ENCODE data around the gene PIP4P1.
A peak's percentile ranks its signal among the peaks of the same experiment; 100 is the strongest.
"Not testable (repeated sequence)": the region's sequence is repeated elsewhere in the genome, so short reads cannot be mapped to it uniquely, and the experiment has no call there.

Gene PIP4P1

DNA sequence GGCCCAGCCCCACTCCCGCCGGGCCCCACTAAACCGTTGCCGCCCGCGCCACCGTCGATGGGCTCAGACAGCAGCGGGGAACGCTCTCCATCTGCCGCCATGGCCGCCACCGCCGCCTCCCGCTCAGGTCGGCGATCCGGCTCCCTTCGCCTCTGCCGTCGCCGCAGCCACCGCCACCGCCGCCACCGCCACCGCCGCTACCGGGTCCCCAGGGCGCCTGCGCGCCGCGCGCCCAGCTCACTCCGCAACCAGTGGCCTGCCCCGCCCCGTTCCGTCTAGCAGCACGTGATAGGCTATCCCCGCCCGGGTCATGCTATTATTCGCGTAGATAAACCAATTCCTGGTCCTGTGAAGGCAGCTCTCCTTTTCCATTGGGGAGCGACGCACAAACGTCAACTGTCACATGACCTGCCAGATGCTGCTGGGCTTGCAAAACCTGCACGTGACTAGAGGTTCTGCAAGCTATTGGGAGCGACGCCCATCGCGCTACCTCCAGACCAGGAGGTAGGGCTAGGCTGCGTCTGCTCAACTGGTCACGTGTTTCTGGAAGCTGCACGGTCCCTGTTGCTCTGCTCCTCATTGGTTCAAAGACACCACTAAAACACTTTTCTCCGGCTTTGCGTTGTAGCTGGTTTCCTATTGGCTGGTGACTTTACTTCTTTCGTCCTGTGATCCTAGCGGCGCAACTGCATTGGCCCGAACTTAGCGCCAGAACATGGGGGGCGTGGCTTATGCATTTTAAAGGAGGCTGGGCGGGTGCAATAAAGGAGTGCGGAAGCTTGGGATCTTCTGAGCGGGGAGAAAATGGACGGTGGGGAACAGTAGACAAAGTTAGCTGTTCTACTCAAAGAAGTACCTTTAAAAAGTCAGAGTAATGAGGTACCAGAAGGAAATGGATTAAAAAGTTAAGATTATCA, at the start of gene PIP4P1:
TSS of gene PIP4P1 (minus strand) at position 210 of the 917 bp plus-strand sequence. CDS start at position 101, 109 bp downstream.
- DNase-seq: peak; percentile 98

DNA sequence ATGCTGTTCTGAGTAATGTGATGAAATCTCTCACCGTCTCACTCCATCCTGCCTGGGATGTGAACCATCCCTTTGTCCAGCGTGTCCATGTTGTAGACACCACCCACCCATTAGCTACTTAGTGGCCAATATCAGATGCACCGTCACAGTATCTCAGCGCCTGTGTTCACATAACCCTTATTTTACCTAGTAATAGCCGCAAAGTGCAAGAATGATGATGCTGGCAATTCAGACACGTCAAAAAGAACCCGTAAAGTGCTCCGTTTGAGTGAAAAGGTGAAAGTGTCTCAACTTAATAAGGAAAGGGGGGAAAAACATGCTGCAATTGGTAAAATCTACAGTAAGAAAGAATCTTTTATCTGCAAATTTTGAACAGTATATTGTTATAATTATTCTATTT, 47.1 kb upstream of the PIP4P1 start:
- no peak for DNase-seq

DNA sequence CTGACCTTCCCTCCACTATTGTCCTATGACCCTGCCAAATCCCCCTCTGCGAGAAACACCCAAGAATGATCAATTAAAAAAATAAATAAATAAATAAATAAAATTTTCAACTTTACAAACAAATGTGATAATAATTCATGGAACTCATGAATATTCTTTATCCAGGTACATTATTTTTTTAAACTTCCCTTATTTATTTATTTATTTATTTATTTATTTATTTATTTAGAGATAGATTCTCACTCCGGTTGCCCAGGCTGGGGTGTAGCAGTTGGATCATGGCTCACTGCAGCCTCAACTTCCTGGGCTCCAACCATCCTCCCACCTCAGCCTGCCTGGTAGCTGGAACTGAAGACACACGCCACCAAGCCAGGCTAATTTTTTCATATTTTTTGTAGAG, 46.3 kb upstream of the PIP4P1 start:
- not testable (repeated sequence) for DNase-seq

DNA sequence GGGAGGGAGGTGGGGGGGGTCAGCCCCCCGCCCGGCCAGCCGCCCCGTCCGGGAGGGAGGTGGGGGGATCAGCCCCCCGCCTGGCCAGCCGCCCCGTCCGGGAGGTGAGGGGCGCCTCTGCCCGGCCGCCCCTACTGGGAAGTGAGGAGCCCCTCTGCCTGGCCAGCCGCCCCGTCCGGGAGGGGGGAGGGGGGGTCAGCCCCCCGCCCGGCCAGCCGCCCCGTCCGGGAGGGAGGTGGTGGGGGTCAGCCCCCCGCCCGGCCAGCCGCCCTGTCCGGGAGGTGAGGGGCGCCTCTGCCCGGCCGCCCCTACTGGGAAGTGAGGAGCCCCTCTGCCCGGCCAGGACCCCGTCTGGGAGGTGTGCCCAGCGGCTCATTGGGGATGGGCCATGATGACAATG, 45.5 kb upstream of the PIP4P1 start:
- not testable (repeated sequence) for DNase-seq

DNA sequence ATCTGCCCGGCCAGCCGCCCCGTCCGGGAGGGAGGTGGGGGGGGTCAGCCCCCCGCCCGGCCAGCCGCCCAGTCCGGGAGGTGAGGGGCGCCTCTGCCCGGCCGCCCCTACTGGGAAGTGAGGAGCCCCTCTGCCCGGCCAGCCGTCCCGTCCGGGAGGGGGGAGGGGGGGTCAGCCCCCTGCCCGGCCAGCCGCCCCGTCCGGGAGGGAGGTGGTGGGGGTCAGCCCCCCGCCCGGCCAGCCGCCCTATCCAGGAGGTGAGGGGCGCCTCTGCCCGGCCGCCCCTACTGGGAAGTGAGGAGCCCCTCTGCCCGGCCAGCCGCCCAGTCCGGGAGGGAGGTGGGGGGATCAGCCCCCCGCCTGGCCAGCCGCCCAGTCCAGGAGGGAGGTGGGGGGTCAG, 45.0 kb upstream of the PIP4P1 start:
- not testable (repeated sequence) for DNase-seq

DNA sequence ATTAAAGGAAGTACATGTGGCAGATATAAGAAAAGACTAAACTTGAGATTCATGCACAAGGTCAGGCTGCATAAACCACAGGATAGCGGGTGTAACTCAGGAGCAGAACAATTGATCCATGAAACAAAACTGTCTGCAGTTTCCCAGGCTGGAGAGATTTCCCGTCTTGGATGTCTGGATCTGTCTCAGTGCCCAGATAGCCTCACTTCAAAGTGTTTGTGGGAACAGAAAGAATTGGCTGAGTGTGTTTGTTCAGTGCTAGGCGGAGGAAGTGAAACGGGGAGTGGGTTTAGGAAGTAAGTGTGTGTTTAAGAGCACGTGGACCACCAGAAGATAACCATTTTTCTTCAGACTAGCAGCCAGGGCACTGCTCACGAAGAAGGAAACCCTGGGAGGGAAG, 42.7 kb upstream of the PIP4P1 start:
- no peak for DNase-seq

DNA sequence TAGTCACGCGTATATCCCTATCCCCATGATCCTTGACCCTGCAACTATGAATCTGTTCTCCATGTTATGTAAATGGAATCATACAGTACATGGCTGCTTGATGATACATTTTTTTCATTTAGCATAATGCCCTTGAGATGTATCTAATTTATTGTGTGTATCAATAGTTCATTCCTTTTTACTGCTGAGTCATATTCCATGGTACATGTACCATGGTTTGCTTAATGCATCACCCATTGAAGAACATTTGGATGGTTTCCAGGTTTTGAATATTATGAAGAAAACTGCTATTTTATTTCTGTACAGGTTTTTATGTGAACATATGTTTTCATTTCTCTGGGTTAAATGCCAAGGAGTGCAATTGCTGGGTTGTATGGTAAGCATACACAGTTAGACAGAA, 40.1 kb upstream of the PIP4P1 start:
- no peak for DNase-seq

DNA sequence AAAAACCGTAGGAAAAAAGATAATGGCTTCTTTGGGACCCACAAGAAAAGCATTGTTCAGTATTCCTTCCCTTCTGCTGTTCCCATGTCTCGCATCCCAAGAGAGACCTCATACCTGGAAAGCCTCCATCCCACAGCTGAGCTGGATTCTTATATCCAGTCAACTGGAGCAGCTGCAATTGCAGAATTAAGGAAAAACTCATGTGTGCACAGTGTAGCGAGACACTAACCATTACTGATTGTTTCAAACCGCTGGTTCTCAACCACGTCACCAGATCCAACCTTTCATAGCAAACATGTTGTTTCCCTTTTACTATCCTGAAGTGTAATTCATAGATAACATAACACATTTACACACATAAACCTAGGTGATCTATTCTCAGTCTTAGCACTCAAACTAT, 38.6 kb upstream of the PIP4P1 start:
- no peak for DNase-seq

DNA sequence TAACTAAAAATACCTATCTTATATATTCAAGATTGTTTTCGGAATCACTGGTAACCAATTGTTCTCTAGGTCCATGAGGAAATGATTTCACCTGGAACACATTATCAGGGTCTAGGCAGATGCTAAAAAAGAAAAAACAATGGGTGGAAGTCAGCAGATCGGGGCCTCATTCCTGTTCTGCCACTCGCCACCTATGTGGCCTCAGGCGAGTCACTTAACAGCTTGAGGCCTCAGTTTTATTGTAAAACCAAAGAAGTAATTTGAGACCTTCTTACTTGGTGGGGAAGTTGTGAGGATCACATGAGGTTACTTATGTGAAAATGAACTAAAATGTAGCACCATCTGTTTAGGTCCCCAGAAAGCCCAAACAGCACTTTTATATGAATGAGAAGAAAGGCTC, 37.9 kb upstream of the PIP4P1 start:
- no peak for DNase-seq

DNA sequence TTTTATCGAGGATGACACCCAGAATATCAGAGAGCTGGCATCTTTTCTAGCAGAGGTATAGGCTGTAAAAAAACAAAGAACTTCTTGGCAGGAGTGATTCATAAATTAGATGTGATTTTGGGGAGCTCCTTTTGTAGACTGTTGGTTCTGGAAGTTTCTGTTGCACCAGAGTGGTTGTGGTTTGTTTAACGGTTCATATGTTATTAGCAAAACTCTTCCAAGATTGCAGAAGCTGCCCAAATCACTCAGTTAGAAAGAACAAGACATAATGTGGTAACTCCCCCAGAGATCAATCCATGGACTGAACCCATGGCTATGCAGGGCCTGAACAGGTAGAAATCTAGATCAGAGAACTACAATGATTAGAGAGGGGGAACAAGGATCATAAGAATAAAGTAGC, 37.4 kb upstream of the PIP4P1 start:
- no peak for DNase-seq

DNA sequence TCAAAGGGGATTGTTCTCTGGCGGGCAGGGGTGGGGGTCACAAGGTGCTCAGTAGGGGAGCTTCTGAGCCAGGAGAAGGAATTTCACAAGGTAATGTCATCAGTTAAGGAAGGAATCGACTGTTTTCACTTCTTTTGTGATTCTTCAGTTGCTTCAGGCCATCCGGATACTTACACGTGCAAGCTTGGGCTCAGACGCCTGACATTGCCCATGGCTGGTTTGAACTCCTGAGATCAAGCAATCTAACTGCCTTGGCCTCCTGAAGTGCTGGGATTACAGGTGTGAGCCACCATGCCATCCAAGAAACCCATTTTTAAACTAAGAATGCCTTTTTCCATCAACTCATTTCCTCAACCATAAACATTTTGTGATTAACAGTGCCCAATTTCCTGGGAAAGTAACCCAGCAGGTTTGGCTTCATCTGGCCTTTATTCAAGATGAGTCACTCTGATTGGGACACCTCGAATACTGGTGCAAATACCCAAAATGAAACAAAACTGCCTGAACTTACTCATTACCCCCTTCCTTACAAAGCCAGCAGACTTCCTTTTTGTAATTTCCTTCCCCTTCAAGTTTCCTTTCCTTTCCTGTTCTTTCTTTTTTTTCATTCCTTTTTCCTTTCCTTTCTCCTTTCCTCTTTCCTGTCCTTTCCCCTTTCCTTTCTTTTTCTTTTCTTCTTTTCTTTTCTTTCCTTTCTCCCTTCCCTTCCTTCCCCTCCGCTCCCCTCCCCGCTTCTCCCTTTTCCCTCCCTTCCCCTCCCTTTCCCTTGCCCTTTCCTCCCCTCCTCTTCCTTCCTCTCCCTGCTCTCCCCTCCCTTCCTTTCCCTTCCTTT, 33.9 kb upstream of the PIP4P1 start:
- no peak for DNase-seq

DNA sequence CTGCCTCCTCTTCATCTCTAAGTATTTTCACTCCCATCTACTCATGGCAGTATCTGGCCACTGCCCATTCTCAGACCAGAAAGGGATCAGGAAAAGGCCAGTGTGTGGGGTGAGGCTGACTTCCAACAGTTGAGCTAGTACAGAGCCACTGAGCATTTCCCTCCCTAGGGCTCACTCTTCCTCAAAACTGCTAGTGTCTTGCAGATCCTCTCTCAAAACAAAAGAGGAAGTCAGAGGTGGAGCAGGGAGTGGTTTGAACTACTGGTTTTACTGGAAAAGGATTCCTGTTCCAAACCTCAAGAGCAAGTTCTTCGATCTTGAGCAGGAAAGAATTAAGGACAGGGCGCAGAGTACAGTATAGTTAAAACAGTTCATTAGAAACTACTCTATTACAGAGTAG, 32.4 kb upstream of the PIP4P1 start:
- no peak for DNase-seq

DNA sequence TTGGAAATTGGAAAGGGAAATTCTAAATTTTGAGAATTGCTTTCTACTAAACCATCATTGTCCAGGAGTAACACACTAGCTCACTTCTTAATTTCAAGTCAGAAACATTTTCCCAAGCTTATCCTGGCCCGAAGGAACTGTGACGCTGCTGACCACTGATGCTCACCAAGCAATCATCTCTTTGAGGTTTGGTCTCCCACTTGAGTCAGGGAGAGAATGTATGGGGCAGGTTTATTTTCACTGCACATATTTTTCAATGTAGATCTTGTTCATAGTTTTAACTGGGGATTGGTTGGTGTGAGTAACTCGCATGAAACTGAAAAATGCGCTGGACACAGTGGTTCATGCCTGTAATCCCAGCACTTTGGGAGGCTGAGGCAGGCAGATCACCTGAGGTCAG, 31.3 kb upstream of the PIP4P1 start:
- no peak for DNase-seq

DNA sequence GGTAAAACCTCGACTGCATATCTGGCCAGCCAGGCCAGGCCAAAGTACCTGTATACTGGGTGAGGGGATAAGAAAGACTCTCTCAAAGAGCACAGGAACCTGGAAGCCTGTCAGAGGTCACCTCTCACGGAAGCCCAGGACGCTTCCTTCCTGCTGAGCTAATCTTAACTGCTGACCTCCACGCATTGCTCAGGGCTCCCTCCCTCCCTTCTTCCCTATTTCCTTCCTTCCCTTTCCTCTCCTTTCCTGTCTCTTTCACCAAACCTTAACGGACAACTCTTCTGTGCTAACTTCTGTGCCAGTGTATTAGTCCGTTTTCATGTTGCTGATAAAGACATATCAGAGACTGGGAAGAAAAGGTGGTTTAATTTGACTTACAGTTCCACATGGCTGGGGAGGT, 29.3 kb upstream of the PIP4P1 start:
- DNase-seq: no peak

DNA sequence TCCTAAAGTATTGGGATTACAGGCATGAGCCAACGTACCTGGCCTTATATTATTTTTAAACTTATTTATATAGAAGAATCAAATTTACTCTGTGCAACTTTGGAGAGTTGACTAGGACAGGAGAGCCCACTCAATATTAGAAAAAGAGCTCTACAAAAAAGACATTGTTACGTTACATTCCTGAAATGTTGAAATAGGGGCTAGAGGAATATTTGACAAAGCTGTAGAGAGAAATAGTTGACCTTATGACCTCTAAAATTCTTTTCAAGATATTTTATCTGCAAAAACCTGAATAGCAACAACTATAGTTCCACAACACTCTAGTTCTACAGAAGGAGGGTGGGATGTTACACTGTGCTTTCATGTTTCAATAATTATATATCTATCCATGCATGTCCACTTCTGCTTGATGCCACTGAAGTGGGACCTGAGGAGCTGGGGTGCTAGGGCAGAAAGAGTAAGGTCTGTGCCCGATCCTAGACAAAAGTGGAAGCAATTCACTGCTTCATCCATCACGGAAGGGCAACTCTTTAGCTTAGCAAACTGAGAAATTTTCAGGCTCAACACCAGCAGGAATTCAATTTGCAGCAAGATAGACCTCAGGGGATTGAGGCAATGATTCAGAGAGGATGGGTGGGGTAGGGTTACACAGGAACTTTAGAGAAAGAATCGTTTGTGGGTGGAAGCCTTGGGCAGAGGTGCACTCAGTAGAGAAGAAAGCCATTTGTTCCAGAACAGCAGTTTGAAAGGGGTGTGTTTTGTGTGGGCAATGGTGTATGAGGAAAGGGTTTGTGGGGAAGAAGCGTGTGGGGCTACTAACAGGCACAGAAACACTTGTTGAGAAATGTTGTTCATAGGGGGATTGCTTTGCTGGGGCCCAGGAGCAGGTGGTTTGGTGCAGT, 28.1 kb upstream of the PIP4P1 start:
- no peak for DNase-seq

DNA sequence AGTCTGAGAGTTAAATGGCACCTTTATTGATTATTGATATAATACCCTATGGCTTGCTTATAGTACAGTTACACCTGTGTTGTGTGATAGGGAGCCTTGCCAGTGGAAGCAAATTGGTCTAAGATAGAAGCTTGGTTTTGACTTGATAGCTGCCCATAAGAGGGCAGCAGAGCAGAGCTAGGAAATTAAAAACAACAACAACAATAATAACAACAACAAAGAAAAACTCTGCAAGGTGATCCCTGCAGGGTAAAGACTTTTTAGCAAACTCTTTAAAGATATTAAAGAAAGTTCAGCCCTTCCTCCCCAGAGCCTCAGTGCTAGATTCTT, 26.1 kb upstream of the PIP4P1 start:
- no peak for DNase-seq

DNA sequence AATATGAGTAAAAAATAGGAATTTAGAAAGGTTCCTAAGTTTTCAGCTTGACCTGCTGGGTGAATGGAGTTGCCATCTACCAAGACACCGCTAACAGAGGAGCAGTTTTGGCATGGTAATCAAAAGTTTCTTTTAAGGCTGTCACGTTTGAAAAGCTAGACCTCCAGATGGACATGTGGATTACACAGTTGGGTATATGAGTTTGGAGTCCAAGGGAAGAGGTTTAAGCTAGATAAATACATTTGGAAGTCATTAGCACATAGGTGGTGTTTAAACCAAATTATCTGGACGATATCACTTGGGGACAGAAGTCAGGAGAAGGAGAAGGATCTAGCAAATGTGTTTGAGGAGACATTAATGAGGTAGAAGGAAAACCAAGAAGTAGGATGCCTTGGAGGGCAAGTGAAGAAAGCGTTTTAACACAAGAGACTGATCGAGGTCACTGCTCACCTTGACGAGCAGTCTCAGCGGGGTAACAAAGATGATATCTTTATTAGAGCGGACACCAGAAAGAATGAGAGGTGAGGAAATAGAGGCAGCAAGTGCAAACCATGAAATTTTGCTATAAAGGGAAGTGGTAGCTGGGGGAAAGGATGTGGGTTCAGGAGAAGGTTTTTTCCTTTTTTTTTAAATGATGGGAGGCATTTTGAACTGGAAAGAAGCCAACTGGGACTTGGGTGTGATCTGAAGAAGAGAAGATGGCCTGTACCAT, 25.6 kb upstream of the PIP4P1 start:
- no peak for DNase-seq

DNA sequence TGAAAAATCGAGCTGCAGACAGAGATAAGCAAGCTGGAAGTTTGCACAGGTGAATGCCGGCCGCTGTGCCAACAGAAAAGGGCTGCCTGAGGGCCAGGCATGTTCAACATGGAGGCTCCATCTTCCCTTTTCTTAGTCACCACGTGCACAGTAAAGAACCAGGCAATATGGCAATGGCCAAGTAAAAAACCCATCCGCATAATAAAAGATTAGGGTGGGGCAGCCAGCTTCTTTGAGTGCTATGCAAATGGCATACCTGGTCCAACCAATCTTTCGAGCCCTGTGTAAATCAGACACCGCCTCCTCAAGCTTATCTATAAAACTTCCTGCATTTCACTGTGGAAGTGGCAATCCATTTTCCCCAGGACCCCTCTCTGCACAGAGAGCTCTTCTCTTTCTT, 24.7 kb upstream of the PIP4P1 start:
- DNase-seq: no peak

DNA sequence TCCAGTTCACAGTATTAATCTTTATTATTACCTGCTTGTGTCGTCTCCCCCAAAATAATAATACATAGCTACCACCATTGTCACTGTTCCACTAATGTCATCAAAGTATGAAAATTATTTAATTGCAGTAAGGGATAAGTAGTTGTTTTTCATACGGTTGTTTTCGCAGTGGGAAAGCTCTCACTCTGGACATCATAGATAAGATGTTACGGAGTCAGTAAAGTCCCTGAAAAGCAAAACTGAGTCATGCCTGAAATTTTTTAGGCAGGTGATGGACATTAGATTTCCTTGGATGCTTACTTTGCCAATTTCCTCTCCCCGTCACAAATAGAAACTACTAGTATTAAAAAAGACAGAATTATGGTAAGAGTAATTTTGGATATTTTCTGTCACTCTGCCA, 21.1 kb upstream of the PIP4P1 start:
- DNase-seq: no peak

DNA sequence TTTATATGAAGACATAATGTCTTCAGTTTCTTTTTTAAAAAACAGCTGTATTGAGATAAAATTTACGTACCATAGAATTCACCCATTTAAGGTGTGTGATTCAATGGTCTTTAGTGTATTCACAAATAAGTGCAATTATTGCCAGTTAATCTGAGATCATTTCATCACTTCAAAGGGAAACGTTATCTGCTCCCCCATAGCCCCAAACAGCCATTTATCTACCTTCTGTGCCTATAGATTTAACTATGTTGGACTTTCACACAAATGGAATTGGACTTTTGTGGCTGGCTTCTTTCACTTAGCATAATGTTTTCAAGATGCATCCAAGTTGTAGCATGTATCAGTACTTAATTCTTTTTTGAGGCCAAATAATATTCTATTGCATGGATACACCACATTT, 17.7 kb upstream of the PIP4P1 start:
- DNase-seq: no peak

DNA sequence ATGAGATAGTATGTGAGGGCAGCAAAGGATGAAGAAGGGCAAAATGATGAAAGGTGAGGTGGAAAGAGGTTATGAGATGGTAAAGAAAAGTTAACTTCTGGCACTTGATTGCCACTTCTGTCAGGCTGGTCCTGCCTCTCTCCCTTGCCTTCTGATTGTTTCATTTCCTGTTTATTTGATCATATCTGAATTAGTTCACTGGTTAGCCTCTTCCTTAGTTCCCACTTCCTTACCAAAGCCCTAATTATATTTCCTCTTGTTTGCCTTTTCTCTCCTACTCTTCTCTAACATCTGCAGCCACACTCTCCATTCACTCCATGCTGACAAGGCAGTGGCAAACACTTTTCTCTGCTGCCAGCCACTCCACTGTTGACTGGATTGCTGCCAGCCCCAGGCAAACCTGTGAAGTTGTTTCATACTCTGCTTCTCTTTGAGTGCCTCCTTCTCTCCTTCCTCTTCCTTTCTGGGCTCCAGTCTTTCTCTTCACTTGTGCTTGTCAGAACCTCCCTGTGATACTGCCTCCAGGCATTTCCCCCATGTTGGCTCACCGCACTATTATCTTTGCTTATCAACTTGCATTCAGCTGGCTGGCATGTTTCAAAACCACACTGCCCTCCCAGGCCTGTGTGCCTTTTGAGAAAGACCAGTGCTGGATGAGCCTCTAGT, 16.1 kb upstream of the PIP4P1 start:
- no peak for DNase-seq

DNA sequence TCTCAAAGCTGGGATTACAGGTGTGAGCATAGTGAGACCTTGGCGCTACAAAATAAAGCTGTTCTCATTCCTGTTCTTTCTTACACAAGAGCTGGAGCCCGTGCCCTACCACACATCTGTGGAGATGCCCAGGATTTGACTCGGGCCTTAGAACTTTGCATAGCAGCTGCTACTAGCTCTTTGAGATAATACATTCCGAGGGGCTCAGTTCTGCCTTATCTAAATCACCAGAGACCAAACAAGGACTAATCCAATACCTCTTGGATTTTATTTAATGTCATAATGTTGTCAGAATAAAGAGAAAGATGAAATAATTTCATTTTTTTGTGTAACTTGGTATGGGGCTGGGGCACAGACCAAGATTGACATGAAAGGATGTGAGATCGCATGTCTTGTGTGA, 15.5 kb upstream of the PIP4P1 start:
- no peak for DNase-seq

All from NK-92 treated with Interleukin-12 subunit alpha and Interleukin-12 subunit beta, amount 100 ng/mL, for 24 hours (cell line).